HG03571 (cell line): ENCODE results near the gene ELK3.

Experiments
- ATAC-seq: cut with Tn5 transposase; IDR thresholded peaks from one replicate; pipeline ENCODE4 v1.9.1; 2021; ENCODE audit not compliant: unreplicated experiment

The ELK3 gene

GRCh38 chr12:96234591-96235483, 40.7 kb downstream of the ELK3 start:
- ATAC-seq = no peak

- no peak for ATAC-seq
These were observed 41.3 kb downstream of the ELK3 start for GRCh38 chr12:96235484-96235826.

GRCh38 chr12:96236221-96236822, 42.1 kb downstream of the ELK3 start:
- no peak for ATAC-seq

GRCh38 chr12:96237035-96237434, 42.9 kb downstream of the ELK3 start:
- ATAC-seq = no peak

- ATAC-seq = no peak
These were observed 43.4 kb downstream of the ELK3 start for GRCh38 chr12:96237465-96238077.

GRCh38 chr12:96238336-96239047, 44.3 kb downstream of the ELK3 start:
- ATAC-seq = no peak

- no peak for ATAC-seq
These were observed 45.8 kb downstream of the ELK3 start for GRCh38 chr12:96239711-96240635.

GRCh38 chr12:96240656-96241055, 46.5 kb downstream of the ELK3 start:
- ATAC-seq = no peak

- no peak for ATAC-seq
These were observed 47.3 kb downstream of the ELK3 start for GRCh38 chr12:96241431-96241830.

GRCh38 chr12:96241846-96242256, 47.7 kb downstream of the ELK3 start:
- no peak for ATAC-seq

- ATAC-seq = no peak
These were observed 48.4 kb downstream of the ELK3 start for GRCh38 chr12:96242597-96242996.

GRCh38 chr12:96244826-96245225, 50.7 kb downstream of the ELK3 start:
- ATAC-seq = no peak

- no peak for ATAC-seq
These were observed 52.8 kb downstream of the ELK3 start for GRCh38 chr12:96246926-96247505.

GRCh38 chr12:96247563-96247962, 53.4 kb downstream of the ELK3 start:
- no peak for ATAC-seq

GRCh38 chr12:96248136-96248931, 54.2 kb downstream of the ELK3 start:
- ATAC-seq = no peak

- no peak for ATAC-seq
These were observed 55.3 kb downstream of the ELK3 start for GRCh38 chr12:96249196-96250118.

- ATAC-seq = no peak
These were observed 56.0 kb downstream of the ELK3 start for GRCh38 chr12:96250119-96250685.

GRCh38 chr12:96255077-96255476, 60.9 kb downstream of the ELK3 start:
- no peak for ATAC-seq
